Measurements from ENCODE around the gene RNASE2.
"Not testable (repeated sequence)": the region's sequence is repeated elsewhere in the genome, so short reads cannot be mapped to it uniquely, and the experiment has no call there.

Gene RNASE2

GRCh38 chr14:20973501-20973900 is 18.2 kb downstream of the RNASE2 start:
- Histone ChIP-seq H3K27me3 (ENCODE audit: insufficient read depth, low read length, poor library complexity) (no peaks in the 10 kb centered on the region), H4K5ac (ENCODE audit: low read length) (no peak overlapping the region)

GRCh38 chr14:20976291-20976690 is 21.0 kb downstream of the RNASE2 start:
- no peak overlapping the region for H3K18ac ChIP-seq (ENCODE audit: low read length)
- no peaks in the 10 kb centered on the region for H3K79me1 ChIP-seq (ENCODE audit: low read length)
- no CpG with 5 or more reads among the region's 1 CpG for WGBS (ENCODE audit: extremely low coverage, insufficient coverage, low lambda C conversion rate)
- no peak overlapping the region for H4K8ac ChIP-seq (ENCODE audit: low read depth, low read length)
- H3K23ac ChIP-seq (ENCODE audit: low read length): no peak overlapping the region
- no peak overlapping the region for H2BK120ac ChIP-seq (ENCODE audit: low read depth, low read length)
- no peak overlapping the region for H3K4ac ChIP-seq (ENCODE audit: low read depth, low read length)
- H3K79me2 ChIP-seq (ENCODE audit: control insufficient read depth, insufficient read depth, low read length): no peaks in the 10 kb centered on the region
- H3K56ac ChIP-seq (ENCODE audit: low read length): no peak overlapping the region
- H2BK15ac ChIP-seq (replicated peaks; ENCODE audit: low read depth): no peak overlapping the region
- no peak overlapping the region for H2AK5ac ChIP-seq (ENCODE audit: low read length)
- no peak overlapping the region for H4K5ac ChIP-seq (ENCODE audit: low read length)
- no peak overlapping the region for H3K4me2 ChIP-seq (ENCODE audit: low read length)
- peaks cover 3% of the 10 kb centered on the region for H3K4me1 ChIP-seq (ENCODE audit: control insufficient read depth, low read depth, low read length)
- H3K36me3 ChIP-seq (ENCODE audit: control insufficient read depth, insufficient read depth, low read length): no peaks in the 10 kb centered on the region
- no peak overlapping the region for H3K27ac ChIP-seq (ENCODE audit: low read depth, low read length)
- DNase-seq: no peak
- no peak overlapping the region for H3K9ac ChIP-seq (ENCODE audit: low read length)
- no peak overlapping the region for H3K4me3 ChIP-seq (ENCODE audit: low read length)
- no peak overlapping the region for H2BK5ac ChIP-seq (ENCODE audit: low read length)
- H3K27me3 ChIP-seq (ENCODE audit: insufficient read depth, low read length, poor library complexity): no peaks in the 10 kb centered on the region

More at GRCh38 chr14:20973501-20973900, 18.2 kb downstream of the RNASE2 start:
- Histone ChIP-seq H3K4me1 (ENCODE audit: control insufficient read depth, low read depth, low read length) (peaks cover 3% of the 10 kb centered on the region), H2AK5ac (ENCODE audit: low read length) (no peak overlapping the region), H3K4me3 (ENCODE audit: low read length) (no peak overlapping the region), H3K27ac (ENCODE audit: low read depth, low read length) (no peak overlapping the region), H3K23ac (ENCODE audit: low read length) (no peak overlapping the region), H3K9ac (ENCODE audit: low read length) (no peak overlapping the region), H3K56ac (ENCODE audit: low read length) (no peak overlapping the region), H2BK5ac (ENCODE audit: low read length) (no peak overlapping the region), H3K4me2 (ENCODE audit: low read length) (no peak overlapping the region), H2BK120ac (ENCODE audit: low read depth, low read length) (no peak overlapping the region), H3K18ac (ENCODE audit: low read length) (no peak overlapping the region), H2BK15ac (replicated peaks; ENCODE audit: low read depth) (no peak overlapping the region), H3K4ac (ENCODE audit: low read depth, low read length) (no peak overlapping the region), H3K79me1 (ENCODE audit: low read length) (no peaks in the 10 kb centered on the region), H3K36me3 (ENCODE audit: control insufficient read depth, insufficient read depth, low read length) (no peaks in the 10 kb centered on the region), H3K79me2 (ENCODE audit: control insufficient read depth, insufficient read depth, low read length) (no peaks in the 10 kb centered on the region), H4K8ac (ENCODE audit: low read depth, low read length) (no peak overlapping the region)
- no peak for DNase-seq
- no CpG with 5 or more reads among the region's 3 CpGs for WGBS (ENCODE audit: extremely low coverage, insufficient coverage, low lambda C conversion rate)

- no CpG with 5 or more reads among the region's 1 CpG for WGBS (ENCODE audit: extremely low coverage, insufficient coverage, low lambda C conversion rate)
- no peaks in the 10 kb centered on the region for H3K4me1 ChIP-seq (ENCODE audit: control insufficient read depth, low read depth, low read length)
These were observed 23.4 kb downstream of the RNASE2 start for GRCh38 chr14:20978687-20979086.

GRCh38 chr14:20980906-20981305 is 25.6 kb downstream of the RNASE2 start:
- no CpG with 5 or more reads among the region's 1 CpG for WGBS (ENCODE audit: extremely low coverage, insufficient coverage, low lambda C conversion rate)
- no peak overlapping the region for H3K4me3 ChIP-seq (ENCODE audit: low read length)

More at GRCh38 chr14:20978687-20979086, 23.4 kb downstream of the RNASE2 start:
- Histone ChIP-seq H3K4me2 (ENCODE audit: low read length) (no peak overlapping the region), H3K4me3 (ENCODE audit: low read length) (no peak overlapping the region), H2BK120ac (ENCODE audit: low read depth, low read length) (no peak overlapping the region), H3K18ac (ENCODE audit: low read length) (no peak overlapping the region), H4K5ac (ENCODE audit: low read length) (no peak overlapping the region), H4K8ac (ENCODE audit: low read depth, low read length) (no peak overlapping the region), H3K4ac (ENCODE audit: low read depth, low read length) (no peak overlapping the region), H3K36me3 (ENCODE audit: control insufficient read depth, insufficient read depth, low read length) (no peaks in the 10 kb centered on the region), H3K9ac (ENCODE audit: low read length) (no peak overlapping the region), H3K79me2 (ENCODE audit: control insufficient read depth, insufficient read depth, low read length) (no peaks in the 10 kb centered on the region), H2AK5ac (ENCODE audit: low read length) (no peak overlapping the region), H3K23ac (ENCODE audit: low read length) (no peak overlapping the region), H2BK15ac (replicated peaks; ENCODE audit: low read depth) (no peak overlapping the region), H3K79me1 (ENCODE audit: low read length) (no peaks in the 10 kb centered on the region), H3K27ac (ENCODE audit: low read depth, low read length) (no peak overlapping the region), H3K56ac (ENCODE audit: low read length) (no peak overlapping the region), H3K27me3 (ENCODE audit: insufficient read depth, low read length, poor library complexity) (no peaks in the 10 kb centered on the region), H2BK5ac (ENCODE audit: low read length) (no peak overlapping the region)
- no peak for DNase-seq

GRCh38 chr14:20982646-20983369 is 27.5 kb downstream of the RNASE2 start:
- Histone ChIP-seq H4K5ac (ENCODE audit: low read length) (no peak overlapping the region), H2BK15ac (replicated peaks; ENCODE audit: low read depth) (no peak overlapping the region), H3K4ac (ENCODE audit: low read depth, low read length) (no peak overlapping the region), H3K4me1 (ENCODE audit: control insufficient read depth, low read depth, low read length) (no peaks in the 10 kb centered on the region), H3K27ac (ENCODE audit: low read depth, low read length) (no peak overlapping the region), H3K4me2 (ENCODE audit: low read length) (no peak overlapping the region), H3K79me1 (ENCODE audit: low read length) (no peaks in the 10 kb centered on the region), H3K79me2 (ENCODE audit: control insufficient read depth, insufficient read depth, low read length) (no peaks in the 10 kb centered on the region), H3K56ac (ENCODE audit: low read length) (no peak overlapping the region), H3K4me3 (ENCODE audit: low read length) (no peak overlapping the region), H3K9ac (ENCODE audit: low read length) (no peak overlapping the region), H3K18ac (ENCODE audit: low read length) (no peak overlapping the region), H3K23ac (ENCODE audit: low read length) (no peak overlapping the region), H3K36me3 (ENCODE audit: control insufficient read depth, insufficient read depth, low read length) (no peaks in the 10 kb centered on the region), H3K27me3 (ENCODE audit: insufficient read depth, low read length, poor library complexity) (no peaks in the 10 kb centered on the region), H4K8ac (ENCODE audit: low read depth, low read length) (no peak overlapping the region), H2BK120ac (ENCODE audit: low read depth, low read length) (no peak overlapping the region), H2BK5ac (ENCODE audit: low read length) (no peak overlapping the region), H2AK5ac (ENCODE audit: low read length) (no peak overlapping the region)
- no peak for DNase-seq
- no CpG with 5 or more reads among the region's 2 CpGs for WGBS (ENCODE audit: extremely low coverage, insufficient coverage, low lambda C conversion rate)

More at GRCh38 chr14:20980906-20981305, 25.6 kb downstream of the RNASE2 start:
- no peak overlapping the region for H3K27ac ChIP-seq (ENCODE audit: low read depth, low read length)
- no peak overlapping the region for H2BK5ac ChIP-seq (ENCODE audit: low read length)
- H3K36me3 ChIP-seq (ENCODE audit: control insufficient read depth, insufficient read depth, low read length): no peaks in the 10 kb centered on the region
- H2AK5ac ChIP-seq (ENCODE audit: low read length): no peak overlapping the region
- no peaks in the 10 kb centered on the region for H3K79me1 ChIP-seq (ENCODE audit: low read length)
- H3K79me2 ChIP-seq (ENCODE audit: control insufficient read depth, insufficient read depth, low read length): no peaks in the 10 kb centered on the region
- H3K4ac ChIP-seq (ENCODE audit: low read depth, low read length): no peak overlapping the region
- no peak overlapping the region for H3K23ac ChIP-seq (ENCODE audit: low read length)
- no peak for DNase-seq
- H2BK15ac ChIP-seq (replicated peaks; ENCODE audit: low read depth): no peak overlapping the region
- H3K56ac ChIP-seq (ENCODE audit: low read length): no peak overlapping the region
- no peak overlapping the region for H2BK120ac ChIP-seq (ENCODE audit: low read depth, low read length)
- H4K8ac ChIP-seq (ENCODE audit: low read depth, low read length): no peak overlapping the region
- no peaks in the 10 kb centered on the region for H3K27me3 ChIP-seq (ENCODE audit: insufficient read depth, low read length, poor library complexity)
- no peaks in the 10 kb centered on the region for H3K4me1 ChIP-seq (ENCODE audit: control insufficient read depth, low read depth, low read length)
- no peak overlapping the region for H3K9ac ChIP-seq (ENCODE audit: low read length)
- H3K4me2 ChIP-seq (ENCODE audit: low read length): no peak overlapping the region
- H3K18ac ChIP-seq (ENCODE audit: low read length): no peak overlapping the region
- H4K5ac ChIP-seq (ENCODE audit: low read length): no peak overlapping the region

GRCh38 chr14:20985650-20986049 is 30.4 kb downstream of the RNASE2 start:
- not testable (repeated sequence) for H2BK5ac ChIP-seq (ENCODE audit: low read length); H4K5ac ChIP-seq (ENCODE audit: low read length); H3K23ac ChIP-seq (ENCODE audit: low read length); H3K9ac ChIP-seq (ENCODE audit: low read length); H3K4me1 ChIP-seq (ENCODE audit: control insufficient read depth, low read depth, low read length); H2BK15ac ChIP-seq (replicated peaks; ENCODE audit: low read depth); H3K36me3 ChIP-seq (ENCODE audit: control insufficient read depth, insufficient read depth, low read length); H3K56ac ChIP-seq (ENCODE audit: low read length); H4K8ac ChIP-seq (ENCODE audit: low read depth, low read length); H3K4ac ChIP-seq (ENCODE audit: low read depth, low read length); H3K27ac ChIP-seq (ENCODE audit: low read depth, low read length); H2AK5ac ChIP-seq (ENCODE audit: low read length); H3K18ac ChIP-seq (ENCODE audit: low read length); H3K27me3 ChIP-seq (ENCODE audit: insufficient read depth, low read length, poor library complexity); H2BK120ac ChIP-seq (ENCODE audit: low read depth, low read length); H3K79me1 ChIP-seq (ENCODE audit: low read length); H3K79me2 ChIP-seq (ENCODE audit: control insufficient read depth, insufficient read depth, low read length); DNase-seq; H3K4me2 ChIP-seq (ENCODE audit: low read length); H3K4me3 ChIP-seq (ENCODE audit: low read length)
- no CpG with 5 or more reads among the region's 4 CpGs for WGBS (ENCODE audit: extremely low coverage, insufficient coverage, low lambda C conversion rate)

Data from mesendoderm (in vitro differentiated cells).